IPS-15b (cell line): ENCODE data around the gene PUSL1.

Experiments used
- H3K27me3 ChIP-seq: one replicate; pipeline ENCODE4 v1.6.1; 2013; ENCODE audit warnings: low read length; ENCODE audit not compliant: control insufficient read depth, insufficient read depth
- H3K36me3 ChIP-seq: one replicate; pipeline ENCODE4 v1.6.1; 2013; ENCODE audit warnings: low read length; ENCODE audit not compliant: control insufficient read depth, insufficient read depth
- H3K4me1 ChIP-seq: one replicate; pipeline ENCODE4 v1.6.1; 2013; ENCODE audit warnings: mild to moderate bottlenecking, low read length; ENCODE audit not compliant: control insufficient read depth, insufficient read depth
- H3K4me3 ChIP-seq: one replicate; pipeline ENCODE4 v1.5.1; 2013; ENCODE audit warnings: low read depth, low read length
- H3K9ac ChIP-seq: one replicate; pipeline ENCODE4 v1.6.1; 2013; ENCODE audit warnings: low read depth, mild to moderate bottlenecking, low read length
- H3K9me3 ChIP-seq: one replicate; pipeline ENCODE4 v1.6.1; 2013; ENCODE audit warnings: mild to moderate bottlenecking, low read length; ENCODE audit not compliant: control insufficient read depth, insufficient read depth

The PUSL1 gene

DNA sequence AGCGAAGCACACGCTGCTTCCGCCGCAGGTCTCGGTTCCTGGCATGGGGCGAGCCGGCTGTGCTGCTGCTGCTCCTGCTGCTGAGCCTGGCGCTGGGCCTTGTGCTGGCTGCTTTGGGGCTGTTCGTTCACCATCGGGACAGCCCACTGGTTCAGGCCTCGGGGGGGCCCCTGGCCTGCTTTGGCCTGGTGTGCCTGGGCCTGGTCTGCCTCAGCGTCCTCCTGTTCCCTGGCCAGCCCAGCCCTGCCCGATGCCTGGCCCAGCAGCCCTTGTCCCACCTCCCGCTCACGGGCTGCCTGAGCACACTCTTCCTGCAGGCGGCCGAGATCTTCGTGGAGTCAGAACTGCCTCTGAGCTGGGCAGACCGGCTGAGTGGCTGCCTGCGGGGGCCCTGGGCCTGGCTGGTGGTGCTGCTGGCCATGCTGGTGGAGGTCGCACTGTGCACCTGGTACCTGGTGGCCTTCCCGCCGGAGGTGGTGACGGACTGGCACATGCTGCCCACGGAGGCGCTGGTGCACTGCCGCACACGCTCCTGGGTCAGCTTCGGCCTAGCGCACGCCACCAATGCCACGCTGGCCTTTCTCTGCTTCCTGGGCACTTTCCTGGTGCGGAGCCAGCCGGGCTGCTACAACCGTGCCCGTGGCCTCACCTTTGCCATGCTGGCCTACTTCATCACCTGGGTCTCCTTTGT lies 25.3 kb downstream of the PUSL1 start:
- no peaks in the 10 kb centered on the region for H3K9me3 ChIP-seq
- no peak overlapping the region for H3K4me3 ChIP-seq
- H3K27me3 ChIP-seq, result no peaks in the 10 kb centered on the region
- H3K36me3 ChIP-seq, result peaks cover 19% of the 10 kb centered on the region
- H3K9ac ChIP-seq, result no peak overlapping the region
- H3K4me1 ChIP-seq, result no peaks in the 10 kb centered on the region

DNA sequence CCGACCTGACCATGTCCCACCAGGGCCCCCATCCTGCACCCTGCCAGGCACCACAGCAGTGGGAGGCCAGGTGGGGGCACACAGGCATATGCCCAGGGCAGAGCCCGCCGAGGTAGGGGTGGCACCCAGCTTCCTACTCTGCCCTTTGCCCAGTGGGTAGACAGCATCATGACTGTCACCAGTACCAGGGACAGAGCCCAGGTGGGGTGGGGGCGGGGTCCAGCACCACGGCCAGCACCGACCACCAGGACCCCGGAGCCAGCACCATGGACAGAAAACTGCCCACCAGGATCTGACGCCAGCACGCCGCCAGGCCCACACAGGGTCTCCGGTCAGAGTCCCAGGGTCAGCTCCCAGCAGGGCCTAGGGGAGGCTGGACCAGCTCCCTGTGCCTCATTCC lies 26.4 kb downstream of the PUSL1 start:
- H3K36me3 ChIP-seq, result peaks cover 24% of the 10 kb centered on the region
- no peaks in the 10 kb centered on the region for H3K9me3 ChIP-seq
- no peak overlapping the region for H3K4me3 ChIP-seq
- H3K27me3 ChIP-seq, result no peaks in the 10 kb centered on the region
- no peaks in the 10 kb centered on the region for H3K4me1 ChIP-seq
- no peak overlapping the region for H3K9ac ChIP-seq

DNA sequence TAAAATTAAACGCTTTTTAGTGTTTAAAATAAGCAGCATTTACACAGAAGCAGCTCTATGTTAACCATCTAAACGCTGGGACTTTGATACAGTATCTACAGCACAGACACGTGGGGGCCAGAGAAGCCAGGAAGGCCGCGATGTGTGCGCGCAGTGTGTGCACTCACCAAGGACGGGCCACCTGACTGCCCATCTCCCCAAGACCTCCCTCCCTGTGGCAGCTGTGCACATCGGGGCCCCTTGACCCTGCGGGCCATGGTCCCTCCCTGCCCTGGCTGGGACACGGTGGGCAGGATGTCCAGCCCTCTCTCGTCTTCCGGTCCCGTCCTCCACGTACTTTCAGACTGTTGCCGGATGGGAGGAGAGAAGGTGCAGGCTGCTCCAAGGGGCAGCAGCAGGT lies 26.9 kb downstream of the PUSL1 start:
- H3K27me3 ChIP-seq, result no peaks in the 10 kb centered on the region
- peaks cover 24% of the 10 kb centered on the region for H3K36me3 ChIP-seq
- H3K9me3 ChIP-seq, result no peaks in the 10 kb centered on the region
- no peak overlapping the region for H3K4me3 ChIP-seq
- no peaks in the 10 kb centered on the region for H3K4me1 ChIP-seq
- H3K9ac ChIP-seq, result no peak overlapping the region

- H3K27me3 ChIP-seq, result no peaks in the 10 kb centered on the region
- H3K4me3 ChIP-seq, result no peak overlapping the region
- peaks cover 28% of the 10 kb centered on the region for H3K36me3 ChIP-seq
- no peaks in the 10 kb centered on the region for H3K9me3 ChIP-seq
- H3K4me1 ChIP-seq, result no peaks in the 10 kb centered on the region
- H3K9ac ChIP-seq, result no peak overlapping the region
Measured at GRCh38 chr1:1335792-1336248, 27.4 kb downstream of the PUSL1 start.

- Histone ChIP-seq H3K9me3 (no peaks in the 10 kb centered on the region), H3K36me3 (peaks cover 34% of the 10 kb centered on the region), H3K27me3 (no peaks in the 10 kb centered on the region), H3K4me1 (no peaks in the 10 kb centered on the region), H3K9ac (no peak overlapping the region), H3K4me3 (no peak overlapping the region)
Measured at GRCh38 chr1:1336446-1336845, 28.0 kb downstream of the PUSL1 start.

DNA sequence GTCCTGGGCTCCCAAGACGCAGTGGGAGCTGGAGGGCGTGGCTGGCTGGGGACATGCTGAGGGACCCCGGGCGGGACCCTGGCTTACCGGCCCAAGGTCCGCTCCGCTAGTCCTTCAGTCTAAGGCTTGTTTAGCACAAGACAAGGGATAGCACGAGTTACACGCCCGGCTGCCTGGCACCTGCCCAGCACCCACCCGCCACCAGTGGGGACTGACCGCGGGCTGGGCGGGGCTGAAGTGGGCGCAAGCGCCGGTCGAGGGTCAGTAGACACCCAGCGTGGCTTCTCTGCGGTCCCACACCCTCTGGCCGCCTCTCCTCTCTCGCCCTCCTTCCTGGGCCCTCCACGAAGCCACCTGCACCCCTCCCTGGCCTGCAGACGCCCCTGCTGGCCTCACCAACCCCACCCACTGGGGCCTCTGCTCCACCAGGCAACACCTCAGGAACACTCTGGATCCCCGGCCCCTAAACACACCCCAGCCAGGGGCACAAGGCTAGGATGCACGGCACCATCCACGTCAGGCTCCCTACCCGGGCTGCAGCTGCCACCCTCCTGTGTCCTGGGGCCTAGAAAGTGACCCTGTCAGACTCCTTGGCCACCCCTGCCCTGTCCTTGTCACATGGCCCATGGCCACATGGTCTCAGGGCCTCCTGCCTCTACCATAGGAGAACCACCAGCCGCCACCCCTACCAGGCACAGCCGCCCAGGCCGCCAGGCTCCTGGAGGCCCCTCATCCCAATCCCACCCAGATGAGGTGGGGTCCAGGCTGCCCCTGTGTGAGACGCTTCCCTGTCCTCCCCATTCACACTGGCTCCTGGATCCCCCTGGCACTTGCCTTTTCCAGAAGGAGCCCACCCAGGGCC lies 28.8 kb downstream of the PUSL1 start:
- Histone ChIP-seq H3K27me3 (no peaks in the 10 kb centered on the region), H3K9me3 (no peaks in the 10 kb centered on the region), H3K4me1 (no peaks in the 10 kb centered on the region), H3K4me3 (no peak overlapping the region), H3K36me3 (peaks cover 36% of the 10 kb centered on the region), H3K9ac (no peak overlapping the region)

GRCh38 chr1:1337793-1338147 lies 29.4 kb downstream of the PUSL1 start:
- Histone ChIP-seq H3K4me1 (no peaks in the 10 kb centered on the region), H3K36me3 (peaks cover 36% of the 10 kb centered on the region), H3K9me3 (no peaks in the 10 kb centered on the region), H3K27me3 (no peaks in the 10 kb centered on the region), H3K4me3 (no peak overlapping the region), H3K9ac (no peak overlapping the region)

DNA sequence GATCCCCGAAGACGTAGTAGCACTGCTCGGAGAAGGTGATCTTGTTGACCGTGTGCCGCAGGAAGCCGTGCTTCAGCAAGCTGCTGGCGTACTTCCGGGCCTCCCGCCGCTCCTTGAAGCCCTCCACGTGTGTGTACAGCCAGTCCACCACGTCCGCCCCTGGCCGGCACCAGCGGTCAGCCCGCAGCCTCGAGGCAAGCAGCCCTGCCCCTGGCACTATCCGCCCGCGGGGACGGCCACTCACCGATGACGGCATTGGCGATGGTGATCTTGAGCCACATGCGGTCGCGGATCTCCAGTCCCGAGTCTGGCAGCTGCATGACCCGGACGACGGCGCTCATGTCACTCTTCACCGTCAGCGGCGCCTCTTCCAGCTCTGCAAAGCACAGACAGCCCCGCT lies 29.9 kb downstream of the PUSL1 start:
- Histone ChIP-seq H3K4me3 (no peak overlapping the region), H3K27me3 (no peaks in the 10 kb centered on the region), H3K4me1 (no peaks in the 10 kb centered on the region), H3K9me3 (no peaks in the 10 kb centered on the region), H3K9ac (no peak overlapping the region), H3K36me3 (peaks cover 36% of the 10 kb centered on the region)

DNA sequence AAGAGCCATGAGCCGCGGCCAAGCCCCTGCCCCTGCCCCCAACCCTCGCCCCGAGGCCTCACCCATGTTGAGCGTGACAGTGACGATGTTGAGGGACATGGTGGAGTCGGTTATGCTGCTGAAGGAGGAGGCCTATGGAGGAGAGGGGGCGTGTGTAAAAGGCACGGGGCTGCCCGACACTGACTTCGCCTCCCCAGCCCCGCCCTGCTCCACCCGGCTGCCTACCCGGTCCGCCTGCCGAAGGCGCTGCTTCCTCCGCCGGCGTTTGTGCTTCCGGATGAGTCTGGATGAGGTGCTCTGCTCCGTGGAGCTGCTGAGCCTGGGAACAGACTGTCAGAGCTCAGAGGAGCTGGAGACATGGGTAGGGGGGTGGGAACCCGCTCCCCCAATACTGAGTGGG lies 31.8 kb downstream of the PUSL1 start:
- Histone ChIP-seq H3K9me3 (no peaks in the 10 kb centered on the region), H3K27me3 (no peaks in the 10 kb centered on the region), H3K36me3 (peaks cover 36% of the 10 kb centered on the region), H3K4me3 (no peak overlapping the region), H3K9ac (no peak overlapping the region), H3K4me1 (no peaks in the 10 kb centered on the region)

DNA sequence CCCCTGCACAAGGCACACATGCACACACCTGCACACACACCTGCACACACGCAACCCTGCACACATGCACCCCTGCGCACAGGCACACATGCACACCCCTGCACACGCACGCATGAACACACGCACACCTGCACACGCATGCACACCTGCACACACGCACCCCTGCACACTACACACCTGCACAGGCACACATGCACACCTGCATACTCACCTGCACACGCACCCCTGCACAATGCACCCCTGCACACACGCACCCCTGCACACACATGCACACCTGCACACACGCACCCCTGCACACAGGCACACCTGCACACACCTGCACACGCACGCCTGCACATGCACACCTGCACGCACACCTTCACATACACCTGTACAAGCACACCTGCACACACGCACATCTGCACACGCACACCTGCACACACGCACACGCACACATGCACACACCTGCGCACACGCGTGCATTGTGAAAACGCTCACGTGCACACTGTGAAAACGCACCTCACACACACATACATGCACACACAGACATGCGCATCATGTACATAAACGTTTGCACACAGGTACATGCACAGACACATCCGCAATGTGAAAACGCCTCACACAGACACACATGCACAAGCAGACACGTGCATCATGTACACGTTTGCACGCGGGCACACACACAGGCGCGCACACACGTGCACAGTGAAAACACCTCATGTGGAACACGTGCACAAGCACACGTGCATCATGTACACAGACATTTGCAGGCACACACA lies 32.6 kb downstream of the PUSL1 start:
- Histone ChIP-seq H3K4me3 (no peak overlapping the region), H3K9ac (no peak overlapping the region), H3K36me3 (peaks cover 36% of the 10 kb centered on the region), H3K4me1 (no peaks in the 10 kb centered on the region), H3K27me3 (no peaks in the 10 kb centered on the region), H3K9me3 (no peaks in the 10 kb centered on the region)

DNA sequence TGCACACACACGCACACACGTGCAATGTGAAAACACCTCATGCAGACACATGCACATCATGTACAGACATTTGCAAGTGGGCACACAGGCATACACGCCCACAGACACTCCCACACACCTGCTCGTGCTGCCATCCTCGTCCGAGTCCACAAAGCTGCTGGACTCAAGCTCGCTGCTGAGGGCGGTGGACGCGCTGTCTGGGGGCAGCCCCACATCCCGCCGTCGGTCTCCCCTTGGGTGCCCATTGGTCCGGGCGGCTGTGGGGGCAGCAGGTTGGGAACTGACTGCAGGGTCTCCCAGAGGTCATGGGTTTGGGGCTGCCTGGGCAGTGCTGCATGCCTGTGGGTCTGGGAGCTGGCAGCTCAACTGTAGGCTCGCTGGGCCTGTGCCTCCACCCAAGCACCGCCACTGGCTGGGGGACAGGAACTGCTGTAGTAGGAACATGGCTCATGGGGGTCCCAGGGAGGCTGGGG lies 33.2 kb downstream of the PUSL1 start:
- Histone ChIP-seq H3K9ac (no peak overlapping the region), H3K9me3 (no peaks in the 10 kb centered on the region), H3K4me3 (no peak overlapping the region), H3K4me1 (no peaks in the 10 kb centered on the region), H3K27me3 (no peaks in the 10 kb centered on the region), H3K36me3 (peaks cover 34% of the 10 kb centered on the region)
